MM.1S (cell line): ENCODE results near the gene CYP2J2.
"Not testable (repeated sequence)": the region's sequence is repeated elsewhere in the genome, so short reads cannot be mapped to it uniquely, and the experiment has no call there.

ENCODE experiments used
- DNase-seq: peaks from one replicate; pipeline ENCODE4 v3.0.0-alpha.2; 2015
- H2AFZ ChIP-seq: fragments of 300-600 bp; sonication (generic); 2 replicates; pipeline ENCODE4 v1.6.0; 2016; ENCODE audit warnings: antibody characterized with exemption, low read length
- H3F3A ChIP-seq: fragments of 300-600 bp; sonication (generic); 2 replicates; pipeline ENCODE4 v1.6.1; 2016; ENCODE audit warnings: mild to moderate bottlenecking, antibody characterized with exemption, low read length, moderate library complexity, mixed read lengths; ENCODE audit not compliant: insufficient read depth
- H3K27ac ChIP-seq: fragments of 300-600 bp; sonication (generic); 2 replicates; pipeline ENCODE4 v1.5.1; 2016; ENCODE audit warnings: mild to moderate bottlenecking, low read length
- H3K27me3 ChIP-seq: fragments of 300-600 bp; sonication (generic); replicated peaks from 2 replicates; pipeline ENCODE4 v1.6.0; 2016; ENCODE audit warnings: low read length; ENCODE audit not compliant: insufficient read depth
- H3K36me3 ChIP-seq: fragments of 300-600 bp; sonication (generic); replicated peaks from 2 replicates; pipeline ENCODE4 v1.6.1; 2016; ENCODE audit warnings: mild to moderate bottlenecking, low read length, mixed read lengths; ENCODE audit not compliant: insufficient read depth
- H3K4me1 ChIP-seq: fragments of 300-600 bp; sonication (generic); 2 replicates; pipeline ENCODE4 v1.6.1; 2016; ENCODE audit warnings: low read length, mixed read lengths
- H3K4me2 ChIP-seq: fragments of 300-600 bp; sonication (generic); 2 replicates; pipeline ENCODE4 v1.6.0; 2016; ENCODE audit warnings: low read depth, low read length
- H3K4me3 ChIP-seq: fragments of 300-600 bp; sonication (generic); 2 replicates; pipeline ENCODE4 v1.5.1; 2016; ENCODE audit warnings: low read length, mixed read lengths
- H3K79me2 ChIP-seq: fragments of 300-600 bp; sonication (generic); 2 replicates; pipeline ENCODE4 v1.6.1; 2016; ENCODE audit warnings: mixed run types, low read length, mixed read lengths
- H3K9ac ChIP-seq: fragments of 300-600 bp; sonication (generic); 2 replicates; pipeline ENCODE4 v1.6.1; 2016; ENCODE audit warnings: low read length, mixed read lengths
- H3K9me2 ChIP-seq: fragments of 300-600 bp; sonication (generic); replicated peaks from 2 replicates; pipeline ENCODE4 v1.6.1; 2016; ENCODE audit warnings: mild to moderate bottlenecking, low read length, mixed read lengths; ENCODE audit not compliant: insufficient read depth
- H3K9me3 ChIP-seq: fragments of 300-600 bp; sonication (generic); replicated peaks from 2 replicates; pipeline ENCODE4 v1.6.1; 2016; ENCODE audit warnings: mild to moderate bottlenecking, low read length, mixed read lengths; ENCODE audit not compliant: insufficient read depth
- H4K20me1 ChIP-seq: fragments of 300-600 bp; sonication (generic); 2 replicates; pipeline ENCODE4 v1.6.1; 2016; ENCODE audit warnings: mild to moderate bottlenecking, low read length, moderate library complexity, mixed read lengths; ENCODE audit not compliant: insufficient read depth
- CTCF ChIP-seq: fragments of 300-600 bp; sonication (generic); IDR thresholded peaks from 2 replicates; pipeline ENCODE4 v1.5.1; 2016; ENCODE audit warnings: antibody characterized with exemption, low read length, mixed read lengths
- EZH2 ChIP-seq: fragments of 300-600 bp; sonication (generic); optimal IDR thresholded peaks from 2 replicates; pipeline ENCODE3; 2017; ENCODE audit warnings: low read depth, mild to moderate bottlenecking, antibody characterized with exemption, low read length, mixed read lengths
- EZH2phosphoT487 ChIP-seq: fragments of 300-600 bp; sonication (generic); IDR thresholded peaks from 2 replicates; pipeline ENCODE4 v1.6.1; 2018; ENCODE audit warnings: antibody characterized with exemption, low read length

CYP2J2 gene

GRCh38 chr1:59928996-59929395, 2.4 kb upstream of the CYP2J2 start:
- Histone ChIP-seq H4K20me1 (no peaks in the 10 kb centered on the region), H3K4me1 (peaks cover 31% of the 10 kb centered on the region), H3K79me2 (no peaks in the 10 kb centered on the region), H3K9ac (no peak overlapping the region; the same call in 1 of the 2 replicates), H3K36me3 (no peaks in the 10 kb centered on the region), H3K4me2 (peak overlapping the region; percentile 42; the same call in 1 of the 2 replicates), H3K4me3 (no peak overlapping the region), H2AFZ (0 out of 2 replicates have a peak overlapping the region, but pooled peaks have one; percentile 19), H3K9me3 (no peaks in the 10 kb centered on the region), H3K9me2 (no peaks in the 10 kb centered on the region), H3K27ac (peak overlapping the region; percentile 19; the same call in 1 of the 2 replicates), H3F3A (peaks cover 11% of the 10 kb centered on the region), H3K27me3 (no peaks in the 10 kb centered on the region)
- no peak for TF ChIP-seq EZH2
- no peak for TF ChIP-seq CTCF
- TF ChIP-seq EZH2phosphoT487 = no peak
- DNase-seq = peak; percentile 34

DNA sequence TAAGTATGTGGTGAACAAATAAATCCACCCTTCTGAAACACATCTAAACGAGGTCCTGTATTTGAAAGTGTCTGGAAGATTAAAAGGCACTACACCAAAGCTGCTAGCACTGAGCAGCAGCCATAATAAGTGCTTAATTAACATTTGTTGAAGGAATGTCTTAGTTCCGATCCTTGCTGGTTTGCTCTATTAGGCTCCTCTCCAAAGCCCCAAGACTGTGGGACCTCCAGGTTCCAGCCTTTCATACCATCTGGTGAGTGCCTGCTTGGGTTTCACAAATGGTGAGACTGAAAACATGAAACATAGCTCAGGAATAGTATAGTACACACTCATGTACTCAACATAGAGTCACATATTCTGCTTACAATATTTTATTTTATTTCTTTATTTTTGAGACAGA, 640 bp upstream of the CYP2J2 start:
- Histone ChIP-seq H3K27ac (no peak overlapping the region), H3K27me3 (no peaks in the 10 kb centered on the region), H3K4me3 (peak overlapping the region; percentile 85), H3K9me3 (no peaks in the 10 kb centered on the region), H3K79me2 (no peaks in the 10 kb centered on the region), H4K20me1 (no peaks in the 10 kb centered on the region), H3K9ac (no peak overlapping the region), H3K36me3 (no peaks in the 10 kb centered on the region), H3K4me1 (peaks cover 31% of the 10 kb centered on the region), H2AFZ (peak overlapping the region; percentile 97), H3K4me2 (peak overlapping the region; percentile 67), H3K9me2 (no peaks in the 10 kb centered on the region), H3F3A (peaks cover 11% of the 10 kb centered on the region)
- no peak for TF ChIP-seq EZH2phosphoT487
- no peak for TF ChIP-seq CTCF
- TF ChIP-seq EZH2 = no peak
- DNase-seq = no peak

DNA sequence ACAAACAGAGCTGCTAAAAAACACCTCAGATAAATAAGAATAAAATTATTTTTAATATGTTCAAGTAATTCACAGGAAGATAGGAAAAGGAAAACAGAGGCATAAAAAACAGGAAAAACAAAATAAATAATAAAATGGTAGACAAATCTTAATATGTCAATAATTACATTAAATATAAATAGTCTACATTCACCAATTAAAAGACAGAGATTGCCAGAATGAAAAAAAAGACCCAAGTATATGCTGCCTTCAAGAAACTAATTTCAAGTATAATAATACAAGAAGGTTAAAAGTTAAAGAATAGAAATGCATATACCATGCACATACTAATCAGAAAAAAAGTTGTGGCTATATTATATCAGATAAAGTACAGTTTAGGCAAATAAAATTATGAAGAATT, 1.9 kb downstream of the CYP2J2 start:
- peaks cover 25% of the 10 kb centered on the region for H3K4me1 ChIP-seq
- TF ChIP-seq EZH2phosphoT487 = no peak
- no peak for TF ChIP-seq EZH2
- TF ChIP-seq CTCF = no peak
- peaks cover 11% of the 10 kb centered on the region for H3F3A ChIP-seq
- H3K27ac ChIP-seq = no peak overlapping the region
- no peaks in the 10 kb centered on the region for H3K27me3 ChIP-seq
- H2AFZ ChIP-seq = no peak overlapping the region
- no peak overlapping the region for H3K9ac ChIP-seq
- no peaks in the 10 kb centered on the region for H3K9me3 ChIP-seq
- no peaks in the 10 kb centered on the region for H3K36me3 ChIP-seq
- no peak overlapping the region for H3K4me2 ChIP-seq
- no peak for DNase-seq
- H3K79me2 ChIP-seq = no peaks in the 10 kb centered on the region
- H4K20me1 ChIP-seq = no peaks in the 10 kb centered on the region
- H3K4me3 ChIP-seq = no peak overlapping the region
- no peaks in the 10 kb centered on the region for H3K9me2 ChIP-seq

- not testable (repeated sequence) for H3K9me3 ChIP-seq, H3K27ac ChIP-seq, DNase-seq, H3K27me3 ChIP-seq, H3K9me2 ChIP-seq, H3K4me3 ChIP-seq, H3F3A ChIP-seq, H4K20me1 ChIP-seq, H3K36me3 ChIP-seq, H3K9ac ChIP-seq, H3K4me2 ChIP-seq, H2AFZ ChIP-seq, H3K79me2 ChIP-seq
- peaks cover 12% of the 10 kb centered on the region; the same call in 1 of the 2 replicates for H3K4me1 ChIP-seq
Observed at GRCh38 chr1:59921258-59921899, 5.2 kb downstream of the CYP2J2 start.
